ENCODE data around the gene ANKHD1.
A peak's percentile ranks its signal among the peaks of the same experiment; 100 is the strongest.

ANKHD1 gene

DNA sequence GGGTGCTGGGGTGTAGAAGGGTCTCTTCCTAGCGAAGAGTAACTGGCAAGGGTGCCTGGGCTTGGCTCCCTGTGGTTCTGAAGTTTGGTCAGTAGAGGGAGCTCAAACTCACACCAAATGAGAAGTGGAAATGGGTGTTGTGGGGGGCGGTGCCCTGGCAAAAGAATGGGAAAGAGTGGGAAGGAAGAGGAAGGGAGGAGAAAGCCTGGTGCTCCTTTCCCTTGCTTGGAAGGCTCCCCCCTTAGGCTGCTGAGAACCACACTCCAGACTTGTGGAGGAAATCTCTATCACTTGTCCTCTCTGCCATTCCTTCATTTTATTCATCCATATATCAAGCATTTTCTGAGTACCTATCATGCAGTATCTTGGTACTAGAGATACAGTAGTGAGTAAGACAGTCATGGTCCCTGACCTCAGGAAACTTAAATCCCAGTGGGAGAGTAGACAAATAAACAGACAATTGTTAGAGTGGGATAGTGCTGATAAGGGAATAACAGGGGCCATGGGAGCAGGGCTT, 28.6 kb upstream of the ANKHD1 start:
- H3K9me3 ChIP-seq: no peaks in the 10 kb centered on the region
- no peak overlapping the region for H3K27ac ChIP-seq
- no peaks in the 10 kb centered on the region for H3K36me3 ChIP-seq
- no peak overlapping the region for H3K4me2 ChIP-seq
- no peak for TF ChIP-seq Cebpa-rat (IDR thresholded peaks at IDR 0.05)
- H3K4me1 ChIP-seq: peaks cover 5% of the 10 kb centered on the region; the same call in 1 of the 2 replicates
- no peak overlapping the region for H3K9ac ChIP-seq
- no peak overlapping the region for H3K4me3 ChIP-seq
- no peaks in the 10 kb centered on the region for H3K27me3 ChIP-seq
- H4K20me1 ChIP-seq: no peaks in the 10 kb centered on the region

DNA sequence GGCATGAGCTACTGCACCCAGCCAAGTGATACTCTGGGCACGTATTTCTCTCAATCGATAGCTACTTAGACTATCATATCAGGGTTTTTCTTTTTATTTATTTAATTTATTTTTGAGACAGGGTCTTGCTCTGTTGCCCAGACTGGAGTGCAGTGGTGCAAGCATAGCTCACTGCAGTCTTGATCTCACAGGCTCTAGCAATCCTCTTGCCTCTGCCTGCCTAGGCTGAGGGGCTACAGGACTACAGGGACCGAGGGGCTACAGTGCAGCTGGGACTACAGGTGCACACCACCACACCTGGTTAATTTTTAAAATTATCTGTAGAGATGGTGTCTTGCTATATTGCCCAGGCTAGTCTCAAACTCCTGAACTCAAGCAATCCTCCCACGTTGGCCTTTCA, 20.3 kb upstream of the ANKHD1 start:
- TF ChIP-seq Cebpa-rat (IDR thresholded peaks at IDR 0.05): no peak
- no peaks in the 10 kb centered on the region for H3K27me3 ChIP-seq
- H3K9ac ChIP-seq: no peak overlapping the region
- H3K4me2 ChIP-seq: no peak overlapping the region
- H3K9me3 ChIP-seq: peaks cover 11% of the 10 kb centered on the region
- H3K4me1 ChIP-seq: peaks cover 7% of the 10 kb centered on the region
- H3K36me3 ChIP-seq: no peaks in the 10 kb centered on the region
- H3K27ac ChIP-seq: no peak overlapping the region
- H3K4me3 ChIP-seq: no peak overlapping the region
- no peaks in the 10 kb centered on the region for H4K20me1 ChIP-seq

DNA sequence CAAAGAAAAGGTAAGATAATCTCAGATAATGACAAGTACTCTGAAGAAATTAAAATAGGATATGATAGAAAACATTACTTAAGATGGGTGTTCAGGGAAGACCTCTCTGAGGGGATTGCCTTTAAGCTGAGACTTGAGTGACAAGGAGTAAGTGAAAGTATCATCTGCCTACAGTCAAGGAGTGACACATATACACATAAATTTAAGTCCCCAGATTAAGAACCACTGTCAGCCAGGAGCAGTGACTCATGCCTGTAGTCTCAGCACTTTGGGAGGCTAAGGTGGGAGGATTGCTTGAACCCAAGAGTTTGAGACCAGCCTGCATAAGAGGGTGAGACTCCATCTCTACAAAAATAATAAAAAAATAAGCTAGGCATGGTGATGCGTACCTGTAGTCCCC, 19.7 kb upstream of the ANKHD1 start:
- Histone ChIP-seq H3K4me2 (no peak overlapping the region), H3K4me3 (no peak overlapping the region), H3K9ac (no peak overlapping the region), H4K20me1 (no peaks in the 10 kb centered on the region), H3K27ac (no peak overlapping the region), H3K27me3 (no peaks in the 10 kb centered on the region), H3K4me1 (peaks cover 7% of the 10 kb centered on the region), H3K36me3 (no peaks in the 10 kb centered on the region), H3K9me3 (peaks cover 11% of the 10 kb centered on the region)
- TF ChIP-seq Cebpa-rat (IDR thresholded peaks at IDR 0.05): no peak

DNA sequence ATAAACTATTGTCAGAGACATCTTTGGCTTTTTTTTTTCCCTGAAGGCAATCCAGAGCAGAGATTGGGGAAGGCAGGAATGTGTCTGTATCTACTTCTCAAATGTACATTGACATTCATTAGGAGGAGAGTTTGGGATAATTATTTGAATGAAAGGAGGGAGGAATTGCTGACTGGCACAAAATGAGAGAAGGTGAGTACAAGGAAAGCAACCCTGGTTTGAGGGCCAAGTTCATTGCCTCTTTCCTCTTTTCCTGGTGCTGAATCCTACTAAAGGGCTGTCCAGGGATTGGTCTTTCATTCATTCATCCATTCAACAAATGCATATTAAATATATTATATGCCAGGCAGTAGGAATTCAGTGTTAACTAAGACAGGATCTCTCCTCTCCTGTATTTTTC, 18.8 kb upstream of the ANKHD1 start:
- Histone ChIP-seq H3K4me3 (no peak overlapping the region), H3K27ac (no peak overlapping the region), H4K20me1 (no peaks in the 10 kb centered on the region), H3K9ac (no peak overlapping the region), H3K4me1 (peaks cover 7% of the 10 kb centered on the region), H3K9me3 (peaks cover 11% of the 10 kb centered on the region), H3K4me2 (no peak overlapping the region), H3K36me3 (no peaks in the 10 kb centered on the region), H3K27me3 (no peaks in the 10 kb centered on the region)
- no peak for TF ChIP-seq Cebpa-rat (IDR thresholded peaks at IDR 0.05)

DNA sequence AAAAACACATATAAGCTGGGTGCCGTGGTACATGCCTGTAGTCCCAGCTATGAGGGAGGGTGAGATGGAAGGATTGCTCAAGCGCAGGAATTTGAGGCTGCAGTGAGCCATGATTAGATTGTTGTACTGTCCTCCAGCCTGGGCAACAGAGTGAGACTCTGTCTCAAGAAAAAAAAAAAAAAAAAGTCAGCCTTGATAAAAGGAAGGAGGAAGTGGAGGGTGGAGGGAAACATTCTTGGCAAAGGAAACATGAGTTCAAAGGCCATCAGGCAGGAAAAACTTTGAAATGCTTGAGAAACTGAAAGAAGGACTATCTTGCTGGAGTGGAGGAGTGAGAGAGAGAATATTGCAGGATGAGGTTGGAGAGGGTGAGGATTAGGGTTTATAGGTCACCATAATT, 18.3 kb upstream of the ANKHD1 start:
- no peak for TF ChIP-seq Cebpa-rat (IDR thresholded peaks at IDR 0.05)
- Histone ChIP-seq H3K27me3 (no peaks in the 10 kb centered on the region), H3K27ac (no peak overlapping the region), H3K36me3 (no peaks in the 10 kb centered on the region), H3K9me3 (peaks cover 11% of the 10 kb centered on the region), H4K20me1 (no peaks in the 10 kb centered on the region), H3K4me1 (peaks cover 7% of the 10 kb centered on the region), H3K9ac (no peak overlapping the region), H3K4me3 (no peak overlapping the region), H3K4me2 (peak overlapping the region; percentile 29)

DNA sequence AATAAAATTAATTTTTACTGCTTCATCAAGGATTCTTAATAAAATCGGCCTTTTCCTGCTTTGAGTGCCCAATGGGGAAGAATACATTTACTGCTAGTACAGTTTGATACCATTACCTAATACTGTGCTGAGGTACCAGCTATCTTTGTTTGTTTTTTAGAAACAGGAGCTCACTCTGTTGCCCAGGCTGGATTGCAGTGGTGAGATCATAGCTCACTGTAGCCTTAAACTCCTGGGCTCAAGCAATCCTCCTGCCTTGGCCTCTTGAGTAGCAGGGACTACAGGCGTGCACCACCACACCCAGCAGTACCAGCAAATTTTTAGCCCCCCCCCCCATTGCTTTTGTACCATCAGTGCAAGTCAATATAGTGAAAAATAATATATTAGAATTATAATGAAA, 13.6 kb upstream of the ANKHD1 start:
- Histone ChIP-seq H3K36me3 (0 out of 2 replicates have a peak, but pooled peaks cover 5% of the 10 kb centered on the region), H4K20me1 (no peaks in the 10 kb centered on the region), H3K27ac (no peak overlapping the region), H3K4me3 (no peak overlapping the region), H3K4me2 (no peak overlapping the region), H3K27me3 (no peaks in the 10 kb centered on the region), H3K4me1 (peaks cover 6% of the 10 kb centered on the region), H3K9me3 (no peaks in the 10 kb centered on the region), H3K9ac (no peak overlapping the region)
- no peak for TF ChIP-seq Cebpa-rat (IDR thresholded peaks at IDR 0.05)

DNA sequence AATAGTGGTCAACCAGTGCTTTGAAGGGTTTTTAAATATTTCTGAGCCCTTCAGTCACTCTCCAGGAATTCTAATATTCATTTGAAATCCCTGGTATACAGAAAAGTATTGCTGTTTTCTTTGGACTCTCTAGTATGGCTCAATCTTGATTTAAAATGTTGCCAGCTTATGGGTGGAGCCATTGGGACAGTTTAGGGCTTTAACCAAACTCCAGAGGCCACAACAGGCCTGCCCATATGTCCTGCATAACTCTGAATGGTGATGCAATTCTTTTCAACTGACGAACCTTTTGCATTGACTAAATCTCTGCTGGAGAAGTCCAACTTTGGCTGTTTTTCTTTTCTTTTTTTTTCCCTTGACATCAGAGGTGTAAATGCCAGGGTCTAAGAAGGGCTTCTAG, 10.3 kb upstream of the ANKHD1 start:
- Histone ChIP-seq H3K27ac (no peak overlapping the region), H3K36me3 (0 out of 2 replicates have a peak, but pooled peaks cover 9% of the 10 kb centered on the region), H3K9me3 (no peaks in the 10 kb centered on the region), H3K4me3 (no peak overlapping the region), H3K9ac (no peak overlapping the region), H4K20me1 (no peaks in the 10 kb centered on the region), H3K4me2 (no peak overlapping the region), H3K27me3 (no peaks in the 10 kb centered on the region), H3K4me1 (no peaks in the 10 kb centered on the region)
- no peak for TF ChIP-seq Cebpa-rat (IDR thresholded peaks at IDR 0.05)

DNA sequence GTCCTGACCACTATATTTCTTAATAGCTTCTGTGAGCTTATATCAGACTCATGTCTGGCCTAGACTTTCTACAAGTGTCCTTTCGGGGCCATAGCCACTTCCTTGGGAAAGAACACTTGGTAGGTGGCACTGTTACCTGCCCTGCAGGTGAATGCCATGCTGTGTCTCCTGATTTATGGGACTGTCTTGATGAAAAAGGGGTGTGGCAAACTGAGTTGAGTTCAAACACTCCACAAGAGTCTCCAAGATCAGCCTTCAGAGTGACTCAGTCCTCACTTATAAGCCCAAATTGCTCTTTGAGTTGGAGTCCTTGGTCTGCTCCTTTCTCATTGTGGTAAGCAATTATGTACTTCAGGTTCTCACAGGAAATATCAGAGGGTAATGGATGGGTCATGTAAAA, 9.9 kb upstream of the ANKHD1 start:
- H3K27me3 ChIP-seq: no peaks in the 10 kb centered on the region
- no peaks in the 10 kb centered on the region for H4K20me1 ChIP-seq
- no peaks in the 10 kb centered on the region for H3K4me1 ChIP-seq
- H3K27ac ChIP-seq: no peak overlapping the region
- H3K9ac ChIP-seq: no peak overlapping the region
- no peak for TF ChIP-seq Cebpa-rat (IDR thresholded peaks at IDR 0.05)
- H3K4me2 ChIP-seq: no peak overlapping the region
- H3K4me3 ChIP-seq: no peak overlapping the region
- H3K9me3 ChIP-seq: no peaks in the 10 kb centered on the region
- 0 out of 2 replicates have a peak, but pooled peaks cover 9% of the 10 kb centered on the region for H3K36me3 ChIP-seq

DNA sequence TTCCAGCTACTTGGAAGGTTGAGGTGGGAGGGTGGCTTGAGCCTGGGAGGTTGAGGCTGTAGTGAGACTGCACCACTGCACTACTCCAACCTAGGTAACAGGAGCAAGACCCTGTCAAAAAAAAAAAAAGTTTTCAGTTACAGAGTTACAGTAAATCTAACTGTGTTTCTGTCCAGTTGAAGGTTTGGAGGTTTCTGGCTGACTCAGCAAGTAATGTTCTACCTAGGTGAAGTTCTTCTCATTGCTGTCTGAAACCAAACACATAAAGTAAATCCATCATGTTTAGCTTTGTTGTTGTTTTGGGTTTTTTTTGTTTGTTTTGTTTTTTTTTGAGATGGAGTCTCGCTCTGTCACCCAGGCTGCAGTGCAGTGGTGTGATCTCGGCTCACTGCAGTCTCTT, 7.9 kb upstream of the ANKHD1 start:
- H3K27ac ChIP-seq: no peak overlapping the region
- H3K9me3 ChIP-seq: no peaks in the 10 kb centered on the region
- H4K20me1 ChIP-seq: no peaks in the 10 kb centered on the region
- no peak overlapping the region for H3K9ac ChIP-seq
- no peaks in the 10 kb centered on the region for H3K27me3 ChIP-seq
- H3K4me2 ChIP-seq: no peak overlapping the region
- 0 out of 2 replicates have a peak, but pooled peaks cover 9% of the 10 kb centered on the region for H3K36me3 ChIP-seq
- no peak for TF ChIP-seq Cebpa-rat (IDR thresholded peaks at IDR 0.05)
- H3K4me3 ChIP-seq: no peak overlapping the region
- H3K4me1 ChIP-seq: no peaks in the 10 kb centered on the region

DNA sequence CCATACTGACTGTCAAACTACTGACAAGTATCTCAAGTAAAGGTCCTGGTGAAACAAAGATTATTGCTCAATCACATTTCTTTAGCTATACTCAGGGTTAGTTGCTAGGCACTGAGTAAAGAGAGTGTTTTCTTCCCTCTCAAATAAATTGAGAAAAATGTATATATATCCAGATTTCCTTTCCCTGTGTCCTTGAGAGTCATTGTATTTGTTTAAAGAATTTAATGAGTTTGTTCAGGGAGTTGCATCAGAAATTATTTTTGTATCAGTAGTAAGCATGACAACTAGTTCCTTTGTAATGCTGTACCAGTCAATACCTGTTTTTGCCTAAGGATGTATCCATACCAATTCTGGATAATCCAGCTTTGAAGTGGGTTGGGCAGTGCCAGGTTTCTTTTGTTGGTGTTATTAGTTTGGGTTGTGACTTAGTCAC, 3.2 kb upstream of the ANKHD1 start:
- Histone ChIP-seq H3K9ac (no peak overlapping the region), H3K36me3 (0 out of 2 replicates have a peak, but pooled peaks cover under 1% of the 10 kb centered on the region), H3K27ac (no peak overlapping the region), H4K20me1 (peaks cover 17% of the 10 kb centered on the region), H3K4me2 (no peak overlapping the region), H3K4me3 (no peak overlapping the region), H3K27me3 (no peaks in the 10 kb centered on the region), H3K9me3 (no peaks in the 10 kb centered on the region), H3K4me1 (peaks cover 21% of the 10 kb centered on the region)
- TF ChIP-seq Cebpa-rat (IDR thresholded peaks at IDR 0.05): no peak
